ENCODE data around the gene KIAA1671.
A peak's percentile ranks its signal among the peaks of the same experiment; 100 is the strongest.

KIAA1671 gene

DNA sequence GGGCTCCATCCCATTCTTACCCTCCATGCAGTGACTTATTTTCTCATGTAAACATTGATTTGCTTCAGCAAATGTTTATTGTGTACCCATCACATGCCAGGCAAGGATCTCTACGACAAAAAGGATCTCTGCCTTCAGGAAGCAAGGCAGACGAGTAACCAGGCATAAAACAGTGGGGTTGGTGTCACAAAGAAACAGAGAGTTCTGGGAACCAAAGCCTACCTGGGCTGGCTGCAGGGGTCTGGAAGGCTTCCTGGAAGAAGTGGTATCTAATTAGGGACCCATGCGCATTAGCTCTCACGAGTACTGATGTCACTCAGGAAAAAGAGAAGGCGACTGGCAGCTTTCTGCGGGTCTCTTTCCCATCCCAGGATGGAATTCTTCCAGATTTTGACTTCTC, 44.5 kb downstream of the KIAA1671 start:
- no peaks in the 10 kb centered on the region for H3K36me3 ChIP-seq (ENCODE audit: control insufficient read depth in 4 of 4, insufficient read depth in 4 of 4, low read length in 3 of 4)
- H3K27ac ChIP-seq (ENCODE audit: insufficient read depth in 1 of 2, low read depth in 1 of 2, low read length in 2 of 2, poor library complexity in 1 of 2, severe bottlenecking in 2 of 2), result no peak overlapping the region
- no peaks in the 10 kb centered on the region for H3K27me3 ChIP-seq (replicated peaks in 2 of 5; ENCODE audit: control insufficient read depth in 4 of 5, insufficient read depth in 5 of 5, low read length in 4 of 5)
- H3K4me1 ChIP-seq (ENCODE audit: control extremely low read depth in 1 of 4, control insufficient read depth in 4 of 4, insufficient read depth in 4 of 4, low read length in 3 of 4), result no peaks in the 10 kb centered on the region
- DNase-seq, result no peak
- ChIA-PET POLR2A (no interaction called here), CTCF (interaction anchor here (2.4 kb wide), 1 partner anchor 52 kb away, joined by 6 read pairs; no protein-coding TSS in a partner anchor)
- no peak overlapping the region for H3K4me3 ChIP-seq (ENCODE audit: control insufficient read depth in 1 of 7, extremely low read depth in 1 of 7, insufficient read depth in 4 of 7, low read depth in 2 of 7, low read length in 6 of 7)
- WGBS (ENCODE audit: insufficient coverage), result 95% methylated on average over 6 of the region's 6 CpGs
- H3K9me3 ChIP-seq (ENCODE audit: control extremely low read depth in 1 of 5, control insufficient read depth in 4 of 5, insufficient read depth in 2 of 5, low read depth in 1 of 5, low read length in 4 of 5), result no peaks in the 10 kb centered on the region

DNA sequence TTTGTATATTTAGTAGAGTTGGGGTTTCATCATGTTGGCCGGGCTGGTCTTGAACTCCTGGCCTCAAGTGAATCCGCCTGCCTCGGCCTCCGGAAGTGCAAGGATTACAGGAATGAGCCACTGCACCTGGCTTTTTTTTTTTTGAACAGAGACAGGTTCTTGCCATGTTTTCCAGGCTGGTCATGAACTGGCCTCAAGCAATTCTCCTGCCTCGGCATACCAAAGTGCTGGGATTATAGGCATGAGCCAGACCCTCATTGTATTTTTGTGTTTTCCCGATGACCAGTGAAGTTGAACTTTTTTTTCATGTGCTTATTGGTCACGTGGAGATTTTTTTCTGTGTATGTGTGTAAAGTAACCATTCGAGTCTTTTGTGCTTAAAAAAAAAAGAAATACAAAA, 48.2 kb downstream of the KIAA1671 start:
- Histone ChIP-seq H3K4me1 (ENCODE audit: control extremely low read depth in 1 of 4, control insufficient read depth in 4 of 4, insufficient read depth in 4 of 4, low read length in 3 of 4) (peaks cover 0 to 6% (median 1%) of the 10 kb centered on the region in 4 experiments), H3K27me3 (replicated peaks in 2 of 5; ENCODE audit: control insufficient read depth in 4 of 5, insufficient read depth in 5 of 5, low read length in 4 of 5) (no peaks in the 10 kb centered on the region), H3K4me3 (ENCODE audit: control insufficient read depth in 1 of 7, extremely low read depth in 1 of 7, insufficient read depth in 4 of 7, low read depth in 2 of 7, low read length in 6 of 7) (no peak overlapping the region), H3K9me3 (ENCODE audit: control extremely low read depth in 1 of 5, control insufficient read depth in 4 of 5, insufficient read depth in 2 of 5, low read depth in 1 of 5, low read length in 4 of 5) (peaks cover 0 to 9% (median 0%) of the 10 kb centered on the region in 5 experiments), H3K27ac (ENCODE audit: insufficient read depth in 1 of 2, low read depth in 1 of 2, low read length in 2 of 2, poor library complexity in 1 of 2, severe bottlenecking in 2 of 2) (no peak overlapping the region), H3K36me3 (ENCODE audit: control insufficient read depth in 4 of 4, insufficient read depth in 4 of 4, low read length in 3 of 4) (no peaks in the 10 kb centered on the region)
- DNase-seq, result no peak
- WGBS (ENCODE audit: insufficient coverage), result 85% methylated on average over 6 of the region's 8 CpGs
- POLR2A ChIA-PET, result no interaction called here
- CTCF ChIA-PET, result no interaction called here

GRCh38 chr22:25002241-25002985, 49.9 kb downstream of the KIAA1671 start:
- DNase-seq, result peak in 2 of 3 donors; percentile 16 to 33
- 83% methylated on average over 1 of the region's 1 CpG for WGBS (ENCODE audit: insufficient coverage)
- Histone ChIP-seq H3K36me3 (ENCODE audit: control insufficient read depth in 4 of 4, insufficient read depth in 4 of 4, low read length in 3 of 4) (no peaks in the 10 kb centered on the region), H3K27ac (ENCODE audit: insufficient read depth in 1 of 2, low read depth in 1 of 2, low read length in 2 of 2, poor library complexity in 1 of 2, severe bottlenecking in 2 of 2) (no peak overlapping the region), H3K4me3 (ENCODE audit: control insufficient read depth in 1 of 7, extremely low read depth in 1 of 7, insufficient read depth in 4 of 7, low read depth in 2 of 7, low read length in 6 of 7) (no peak overlapping the region), H3K4me1 (ENCODE audit: control extremely low read depth in 1 of 4, control insufficient read depth in 4 of 4, insufficient read depth in 4 of 4, low read length in 3 of 4) (peaks cover 0 to 6% (median 1%) of the 10 kb centered on the region in 4 experiments), H3K9me3 (ENCODE audit: control extremely low read depth in 1 of 5, control insufficient read depth in 4 of 5, insufficient read depth in 2 of 5, low read depth in 1 of 5, low read length in 4 of 5) (peaks cover 0 to 9% (median 0%) of the 10 kb centered on the region in 5 experiments), H3K27me3 (replicated peaks in 2 of 5; ENCODE audit: control insufficient read depth in 4 of 5, insufficient read depth in 5 of 5, low read length in 4 of 5) (no peaks in the 10 kb centered on the region)
- ChIA-PET POLR2A (no interaction called here), CTCF (no interaction called here)

DNA sequence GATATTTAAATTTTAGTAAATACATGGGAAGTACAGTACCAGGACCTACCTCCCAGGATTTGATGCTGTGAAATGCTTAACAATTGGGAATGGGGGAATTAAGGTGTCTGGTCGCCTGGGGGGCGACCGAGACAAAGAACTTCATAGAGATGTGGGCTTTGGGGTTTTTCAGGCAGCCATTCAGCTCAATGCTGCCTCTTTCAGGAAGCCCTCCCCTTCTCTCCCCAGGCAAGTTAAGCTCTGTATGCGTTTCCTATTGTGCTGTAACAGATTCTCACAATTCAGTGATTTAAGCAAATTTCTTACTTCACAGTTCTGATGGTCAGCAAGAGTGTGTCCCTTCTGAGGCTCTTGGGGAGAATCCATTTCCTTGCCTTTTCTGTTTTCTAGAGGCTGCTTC, 53.8 kb downstream of the KIAA1671 start:
- Histone ChIP-seq H3K27ac (ENCODE audit: insufficient read depth in 1 of 2, low read depth in 1 of 2, low read length in 2 of 2, poor library complexity in 1 of 2, severe bottlenecking in 2 of 2) (no peak overlapping the region), H3K27me3 (replicated peaks in 2 of 5; ENCODE audit: control insufficient read depth in 4 of 5, insufficient read depth in 5 of 5, low read length in 4 of 5) (no peaks in the 10 kb centered on the region), H3K4me1 (ENCODE audit: control extremely low read depth in 1 of 4, control insufficient read depth in 4 of 4, insufficient read depth in 4 of 4, low read length in 3 of 4) (peaks cover 0 to 6% (median 1%) of the 10 kb centered on the region in 4 experiments), H3K36me3 (ENCODE audit: control insufficient read depth in 4 of 4, insufficient read depth in 4 of 4, low read length in 3 of 4) (no peaks in the 10 kb centered on the region), H3K4me3 (ENCODE audit: control insufficient read depth in 1 of 7, extremely low read depth in 1 of 7, insufficient read depth in 4 of 7, low read depth in 2 of 7, low read length in 6 of 7) (no peak overlapping the region), H3K9me3 (ENCODE audit: control extremely low read depth in 1 of 5, control insufficient read depth in 4 of 5, insufficient read depth in 2 of 5, low read depth in 1 of 5, low read length in 4 of 5) (peaks cover 0 to 9% (median 0%) of the 10 kb centered on the region in 5 experiments)
- DNase-seq, result no peak
- WGBS (ENCODE audit: insufficient coverage), result 90% methylated on average over 3 of the region's 4 CpGs
- ChIA-PET CTCF (interaction anchor here (1.1 kb wide), 1 partner anchor 24 kb away, joined by 3 read pairs; no protein-coding TSS in a partner anchor), POLR2A (no interaction called here)

- peaks cover 0 to 3% (median 0%) of the 10 kb centered on the region in 4 experiments for H3K4me1 ChIP-seq (ENCODE audit: control extremely low read depth in 1 of 4, control insufficient read depth in 4 of 4, insufficient read depth in 4 of 4, low read length in 3 of 4)
- H3K36me3 ChIP-seq (ENCODE audit: control insufficient read depth in 4 of 4, insufficient read depth in 4 of 4, low read length in 3 of 4), result no peaks in the 10 kb centered on the region
- no peak overlapping the region for H3K4me3 ChIP-seq (ENCODE audit: control insufficient read depth in 1 of 7, extremely low read depth in 1 of 7, insufficient read depth in 4 of 7, low read depth in 2 of 7, low read length in 6 of 7)
- H3K27me3 ChIP-seq (replicated peaks in 2 of 5; ENCODE audit: control insufficient read depth in 4 of 5, insufficient read depth in 5 of 5, low read length in 4 of 5), result no peaks in the 10 kb centered on the region
- no peak overlapping the region for H3K27ac ChIP-seq (ENCODE audit: insufficient read depth in 1 of 2, low read depth in 1 of 2, low read length in 2 of 2, poor library complexity in 1 of 2, severe bottlenecking in 2 of 2)
- peaks cover 0 to 5% (median 0%) of the 10 kb centered on the region in 5 experiments for H3K9me3 ChIP-seq (ENCODE audit: control extremely low read depth in 1 of 5, control insufficient read depth in 4 of 5, insufficient read depth in 2 of 5, low read depth in 1 of 5, low read length in 4 of 5)
- peak; percentile 34 to 74 (median 60) for DNase-seq
- 97% methylated on average over 5 of the region's 10 CpGs for WGBS (ENCODE audit: insufficient coverage)
- POLR2A ChIA-PET, result no interaction called here
- CTCF ChIA-PET, result no interaction called here
Measured at GRCh38 chr22:25007444-25008106, 55.1 kb downstream of the KIAA1671 start.

DNA sequence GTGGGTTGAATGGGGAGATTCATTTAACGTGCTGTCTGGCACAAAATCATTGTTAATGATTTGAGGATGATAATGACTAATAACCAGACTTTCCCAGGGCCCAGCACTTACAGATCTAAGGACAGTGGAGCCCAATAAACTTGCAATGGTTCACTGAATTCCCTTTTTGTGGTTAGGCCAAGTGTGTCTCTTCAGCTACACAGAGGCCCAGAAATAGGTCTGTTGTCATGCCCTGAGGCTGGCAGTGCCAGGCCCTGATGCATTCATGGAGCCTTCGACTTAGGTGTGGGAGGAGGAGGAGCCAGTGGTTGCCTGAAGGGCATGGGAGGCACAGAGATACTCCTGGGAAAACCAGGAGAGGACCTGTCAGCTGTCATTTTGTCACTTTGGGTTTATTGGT, 56.1 kb downstream of the KIAA1671 start:
- WGBS (ENCODE audit: insufficient coverage), result no CpG with 5 or more reads among the region's 2 CpGs
- Histone ChIP-seq H3K9me3 (ENCODE audit: control extremely low read depth in 1 of 5, control insufficient read depth in 4 of 5, insufficient read depth in 2 of 5, low read depth in 1 of 5, low read length in 4 of 5) (peaks cover 0 to 4% (median 0%) of the 10 kb centered on the region in 5 experiments), H3K36me3 (ENCODE audit: control insufficient read depth in 4 of 4, insufficient read depth in 4 of 4, low read length in 3 of 4) (no peaks in the 10 kb centered on the region), H3K27ac (ENCODE audit: insufficient read depth in 1 of 2, low read depth in 1 of 2, low read length in 2 of 2, poor library complexity in 1 of 2, severe bottlenecking in 2 of 2) (no peak overlapping the region), H3K4me3 (ENCODE audit: control insufficient read depth in 1 of 7, extremely low read depth in 1 of 7, insufficient read depth in 4 of 7, low read depth in 2 of 7, low read length in 6 of 7) (no peak overlapping the region), H3K4me1 (ENCODE audit: control extremely low read depth in 1 of 4, control insufficient read depth in 4 of 4, insufficient read depth in 4 of 4, low read length in 3 of 4) (no peaks in the 10 kb centered on the region), H3K27me3 (replicated peaks in 2 of 5; ENCODE audit: control insufficient read depth in 4 of 5, insufficient read depth in 5 of 5, low read length in 4 of 5) (peaks cover 0 to 2% (median 0%) of the 10 kb centered on the region in 5 experiments)
- ChIA-PET CTCF (interaction anchor here (0.6 kb wide), 1 partner anchor 12 kb away, joined by 4 read pairs; no protein-coding TSS in a partner anchor), POLR2A (no interaction called here)
- DNase-seq, result peak in 2 of 3 donors; percentile 14 to 25

DNA sequence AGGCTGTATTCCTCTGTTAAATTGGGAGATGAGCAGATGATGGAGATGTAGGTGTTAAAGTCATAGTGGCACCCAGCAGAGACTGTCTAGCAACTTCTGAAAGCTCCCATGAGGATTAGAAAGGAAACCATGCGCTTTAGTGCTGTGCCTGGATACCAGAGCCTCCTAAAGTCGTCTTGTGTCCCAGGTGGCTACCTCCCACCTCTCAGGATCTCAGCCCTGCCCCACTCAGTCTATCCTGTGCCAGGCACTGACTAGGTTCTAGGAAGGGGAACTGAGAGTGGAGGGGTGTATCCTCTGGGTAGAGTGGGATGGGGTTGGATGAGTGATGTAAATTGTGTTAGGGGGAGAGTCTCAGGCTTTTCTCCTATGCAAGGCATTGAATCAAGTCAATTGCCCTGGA, 60.2 kb downstream of the KIAA1671 start:
- WGBS (ENCODE audit: insufficient coverage), result 93% methylated on average over 2 of the region's 2 CpGs
- no peaks in the 10 kb centered on the region for H3K4me1 ChIP-seq (ENCODE audit: control extremely low read depth in 1 of 4, control insufficient read depth in 4 of 4, insufficient read depth in 4 of 4, low read length in 3 of 4)
- no peak overlapping the region for H3K27ac ChIP-seq (ENCODE audit: insufficient read depth in 1 of 2, low read depth in 1 of 2, low read length in 2 of 2, poor library complexity in 1 of 2, severe bottlenecking in 2 of 2)
- ChIA-PET CTCF (no interaction called here), POLR2A (no interaction called here)
- no peak for DNase-seq
- H3K4me3 ChIP-seq (ENCODE audit: control insufficient read depth in 1 of 7, extremely low read depth in 1 of 7, insufficient read depth in 4 of 7, low read depth in 2 of 7, low read length in 6 of 7), result no peak overlapping the region
- H3K27me3 ChIP-seq (replicated peaks in 2 of 5; ENCODE audit: control insufficient read depth in 4 of 5, insufficient read depth in 5 of 5, low read length in 4 of 5), result peaks cover 0 to 2% (median 0%) of the 10 kb centered on the region in 5 experiments
- H3K36me3 ChIP-seq (ENCODE audit: control insufficient read depth in 4 of 4, insufficient read depth in 4 of 4, low read length in 3 of 4), result no peaks in the 10 kb centered on the region
- no peaks in the 10 kb centered on the region for H3K9me3 ChIP-seq (ENCODE audit: control extremely low read depth in 1 of 5, control insufficient read depth in 4 of 5, insufficient read depth in 2 of 5, low read depth in 1 of 5, low read length in 4 of 5)

All from common myeloid progenitor, CD34-positive (primary cell).